NCI-H2196 (cell line): ENCODE results near the gene PIN1.
A peak's percentile ranks its signal among the peaks of the same experiment; 100 is the strongest.
"Not testable (repeated sequence)": the region's sequence is repeated elsewhere in the genome, so short reads cannot be mapped to it uniquely, and the experiment has no call there.

Experiments used
- DNase-seq: peaks from one replicate; lab custom pipeline; 2025; ENCODE audit not compliant: unreplicated experiment; lab: John Stamatoyannopoulos, UW

The PIN1 gene

GRCh38 chr19:9834726-9835506, at the start of gene PIN1:
Gene PIN1, plus strand, starts transcription at chr19:9835318. Its CDS starts 27 bp downstream, at chr19:9835345.
- DNase-seq, result peak; percentile 99

GRCh38 chr19:9785367-9786331, 49.5 kb upstream of the PIN1 start:
- DNase-seq, result peak; percentile 100

GRCh38 chr19:9786342-9786741, 48.8 kb upstream of the PIN1 start:
- no peak for DNase-seq

- no peak for DNase-seq
These were observed 48.3 kb upstream of the PIN1 start for GRCh38 chr19:9786819-9787218.

GRCh38 chr19:9788604-9789003, 46.5 kb upstream of the PIN1 start:
- DNase-seq, result not testable (repeated sequence)

GRCh38 chr19:9789066-9789465, 46.1 kb upstream of the PIN1 start:
- DNase-seq, result no peak

- not testable (repeated sequence) for DNase-seq
These were observed 45.5 kb upstream of the PIN1 start for GRCh38 chr19:9789579-9789978.

GRCh38 chr19:9791073-9791367, 44.1 kb upstream of the PIN1 start:
- DNase-seq, result not testable (repeated sequence)

GRCh38 chr19:9791552-9792205, 43.4 kb upstream of the PIN1 start:
- peak; percentile 93 for DNase-seq

GRCh38 chr19:9792206-9793070, 42.7 kb upstream of the PIN1 start:
- peak; percentile 93 for DNase-seq

- no peak for DNase-seq
These were observed 42.0 kb upstream of the PIN1 start for GRCh38 chr19:9793071-9793591.

GRCh38 chr19:9796113-9796773, 38.9 kb upstream of the PIN1 start:
- DNase-seq, result peak; percentile 86

- no peak for DNase-seq
These were observed 37.2 kb upstream of the PIN1 start for GRCh38 chr19:9797871-9798270.

GRCh38 chr19:9799162-9799561, 36.0 kb upstream of the PIN1 start:
- DNase-seq, result no peak

GRCh38 chr19:9801976-9802375, 33.1 kb upstream of the PIN1 start:
- DNase-seq, result no peak

GRCh38 chr19:9806803-9807202, 28.3 kb upstream of the PIN1 start:
- no peak for DNase-seq

- DNase-seq, result no peak
These were observed 26.0 kb upstream of the PIN1 start for GRCh38 chr19:9808855-9809824.

- DNase-seq, result no peak
These were observed 24.0 kb upstream of the PIN1 start for GRCh38 chr19:9811139-9811538.
